Activated T-cell treated with anti-CD3 and anti-CD28 coated beads, Interleukin-2, amount 50 U/mL, for 4 hours (primary cell): ENCODE data around the gene PLXNA3. TPM values are rescaled to one million over a fixed set of nuclear protein-coding genes. Genes with fewer than 3 reads are reported as not detected.

Source experiments
- ATAC-seq, 2 donors: fragments of 200-7000 bp; cut with Tn5 transposase; one replicate each; pipeline ENCODE4 v1.10.0; 2021
- DNase-seq: peaks from one replicate; pipeline ENCODE4 v3.0.0-alpha.2; 2020
- H3K27me3 Mint-ChIP-seq: one replicate; pipeline ENCODE4 v1.8.0; 2021; ENCODE audit warnings: low read depth, mixed read lengths
- H3K36me3 Mint-ChIP-seq: one replicate; pipeline ENCODE4 v1.8.0; 2022; ENCODE audit warnings: mixed read lengths; ENCODE audit not compliant: insufficient read depth
- H3K4me1 Mint-ChIP-seq: one replicate; pipeline ENCODE4 v1.8.0; 2021; ENCODE audit warnings: low read depth, mixed read lengths
- H3K4me3 Mint-ChIP-seq: one replicate; pipeline ENCODE4 v1.8.0; 2021; ENCODE audit warnings: mild to moderate bottlenecking, moderate library complexity, mixed read lengths
- H3K9me3 Mint-ChIP-seq: one replicate; pipeline ENCODE4 v1.8.0; 2021; ENCODE audit warnings: mixed read lengths
- total RNA-seq, 3 donors: library from RNA; stranded (reverse); gene quantifications; one replicate each; pipeline ENCODE4 v1.2.1, GENCODE V29; 2021

The PLXNA3 gene
- total RNA-seq, 3 donors from 2014 or later, result 26.6 to 33.8 (median 27.6) TPM

DNA sequence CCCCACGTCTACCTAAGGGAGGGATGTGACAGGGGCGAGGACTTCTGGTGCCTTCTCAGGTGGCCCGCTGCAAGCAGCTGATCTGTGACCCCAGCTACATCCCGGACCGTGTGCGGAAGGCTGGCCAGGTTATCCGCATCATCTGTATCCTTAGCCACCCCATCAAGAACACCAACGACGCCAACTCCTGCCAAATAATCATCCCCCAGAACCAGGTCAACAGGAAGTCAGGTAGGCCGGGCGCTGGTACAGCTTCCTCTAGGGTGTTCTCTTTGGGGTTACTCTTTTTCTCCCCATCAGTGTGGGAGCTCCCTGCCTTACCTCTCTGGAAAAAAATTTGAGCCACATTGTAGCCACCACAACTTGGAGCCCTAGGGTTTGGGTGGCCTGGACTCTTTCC is 16.5 kb upstream of the PLXNA3 start:
- H3K9me3 Mint-ChIP-seq, result no peaks in the 10 kb centered on the region

DNA sequence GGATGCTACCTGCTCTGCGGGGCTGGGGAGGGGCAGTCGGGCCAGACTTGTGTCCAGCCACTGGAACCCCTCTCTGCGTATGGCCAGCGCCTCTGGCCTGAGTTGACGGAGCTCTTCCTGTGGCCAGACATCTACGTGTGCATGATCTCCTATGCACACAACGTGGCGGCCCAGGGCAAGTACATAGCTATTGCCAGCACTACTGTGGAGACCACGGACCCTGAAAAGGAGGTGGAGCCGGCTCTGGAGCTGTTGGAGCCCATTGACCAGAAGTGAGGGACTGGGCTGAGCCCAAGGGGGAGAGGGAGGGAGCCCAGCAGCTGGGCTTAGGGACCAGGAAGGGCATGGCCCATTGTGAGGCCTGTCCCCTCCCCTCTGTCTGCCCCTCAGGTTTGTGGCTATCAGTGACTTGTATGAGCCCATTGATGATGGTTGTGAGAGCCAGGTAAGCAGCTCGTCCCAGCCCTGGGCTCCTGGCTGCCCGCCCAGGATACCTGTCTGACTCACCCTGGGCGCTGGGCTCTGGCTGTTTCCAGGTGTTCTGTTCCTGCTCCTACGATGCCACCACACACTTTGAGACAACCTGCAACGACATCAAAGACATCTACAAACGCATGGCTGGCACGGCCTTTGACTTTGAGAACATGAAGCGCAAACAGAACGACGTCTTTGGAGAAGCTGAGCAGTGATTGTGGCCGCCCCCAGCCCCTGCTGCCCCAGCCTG is 15.9 kb upstream of the PLXNA3 start:
- no peak for DNase-seq
- ATAC-seq, result no peak
- Mint-ChIP-seq H3K4me1 (peaks cover 24% of the 10 kb centered on the region), H3K9me3 (no peaks in the 10 kb centered on the region), H3K36me3 (peaks cover 3% of the 10 kb centered on the region), H3K4me3 (no peak overlapping the region), H3K27me3 (no peaks in the 10 kb centered on the region)

More for the DNA sequence above, 16.5 kb upstream of the PLXNA3 start:
- Mint-ChIP-seq H3K27me3 (no peaks in the 10 kb centered on the region), H3K36me3 (no peaks in the 10 kb centered on the region), H3K4me3 (no peak overlapping the region), H3K4me1 (peaks cover 24% of the 10 kb centered on the region)
- ATAC-seq (no peak), DNase-seq (no peak)

DNA sequence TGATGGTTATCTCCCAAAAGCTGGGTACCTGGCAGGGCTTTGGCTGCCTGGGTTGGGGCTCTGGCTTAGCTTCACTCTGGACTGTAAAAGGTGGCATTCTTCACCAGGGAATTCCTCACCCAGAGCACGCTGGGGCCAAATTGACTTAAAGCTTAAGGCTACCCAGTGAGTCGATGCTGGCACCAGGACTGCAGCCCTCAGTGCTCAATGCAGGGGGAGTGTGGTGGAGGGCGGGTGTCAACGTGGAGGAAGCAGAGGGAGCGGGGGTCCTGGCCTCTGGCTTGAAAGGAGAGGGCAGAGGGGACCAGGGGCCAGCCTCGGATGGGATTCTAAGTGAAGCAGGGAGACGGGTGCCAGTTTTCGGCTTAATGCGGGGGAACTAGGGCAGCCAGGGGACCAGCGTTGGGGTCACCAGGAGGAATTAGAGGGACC is 14.6 kb upstream of the PLXNA3 start:
- Mint-ChIP-seq H3K9me3 (no peaks in the 10 kb centered on the region), H3K4me1 (peaks cover 20% of the 10 kb centered on the region), H3K27me3 (no peaks in the 10 kb centered on the region), H3K4me3 (peak overlapping the region; percentile 70), H3K36me3 (peaks cover 5% of the 10 kb centered on the region)
- DNase-seq (no peak), ATAC-seq (peak in 1 of 2 donors; percentile 7)

DNA sequence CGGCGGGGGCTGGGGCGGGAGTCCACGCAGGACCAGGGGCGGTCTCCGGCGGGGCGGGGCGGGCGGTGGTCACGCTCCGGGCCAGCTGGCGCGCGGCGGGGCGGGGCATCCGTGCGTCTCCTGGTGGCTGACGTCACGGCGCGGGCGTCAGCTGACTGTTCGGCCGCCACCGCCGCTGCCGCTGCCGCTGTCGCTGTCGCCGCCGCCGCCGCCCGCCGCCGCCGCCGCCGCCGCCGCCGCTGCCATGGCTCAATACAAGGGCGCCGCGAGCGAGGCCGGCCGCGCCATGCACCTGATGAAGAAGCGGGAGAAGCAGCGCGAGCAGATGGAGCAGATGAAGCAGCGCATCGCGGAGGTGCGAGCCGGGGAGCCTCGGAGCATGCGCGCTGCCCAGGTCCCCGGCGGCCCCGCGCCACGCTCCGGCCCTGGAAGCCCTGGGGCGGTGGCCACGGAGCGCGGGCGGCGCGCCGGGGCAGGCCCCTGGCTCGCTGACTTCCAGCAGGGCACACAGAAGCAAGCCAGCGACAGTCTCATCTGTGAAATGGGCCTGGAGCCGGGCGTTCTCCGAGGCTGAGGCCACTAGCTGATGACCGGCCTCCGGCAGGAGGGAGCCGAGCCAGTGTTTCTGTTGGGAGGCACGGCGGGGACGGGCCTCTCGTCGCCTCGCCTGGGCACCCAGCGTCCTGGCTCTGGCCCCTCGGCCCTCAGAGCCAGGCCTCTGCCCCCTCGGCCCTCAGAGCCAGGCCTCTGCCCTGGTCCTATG is 13.9 kb upstream of the PLXNA3 start, which contains the start of gene FAM50A:
Gene FAM50A (plus strand): TSS at position 150 of the 763 bp plus-strand sequence. CDS start 95 bp downstream, at position 245.
- H3K27me3 Mint-ChIP-seq, result no peaks in the 10 kb centered on the region
- peaks cover 17% of the 10 kb centered on the region for H3K4me1 Mint-ChIP-seq
- no peaks in the 10 kb centered on the region for H3K9me3 Mint-ChIP-seq
- ATAC-seq (peak; percentile 88 to 89), DNase-seq (peak; percentile 56)
- H3K4me3 Mint-ChIP-seq, result peak within 1 kb of the TSS; percentile 70
- H3K36me3 Mint-ChIP-seq, result peaks cover 5% of the 10 kb centered on the region

DNA sequence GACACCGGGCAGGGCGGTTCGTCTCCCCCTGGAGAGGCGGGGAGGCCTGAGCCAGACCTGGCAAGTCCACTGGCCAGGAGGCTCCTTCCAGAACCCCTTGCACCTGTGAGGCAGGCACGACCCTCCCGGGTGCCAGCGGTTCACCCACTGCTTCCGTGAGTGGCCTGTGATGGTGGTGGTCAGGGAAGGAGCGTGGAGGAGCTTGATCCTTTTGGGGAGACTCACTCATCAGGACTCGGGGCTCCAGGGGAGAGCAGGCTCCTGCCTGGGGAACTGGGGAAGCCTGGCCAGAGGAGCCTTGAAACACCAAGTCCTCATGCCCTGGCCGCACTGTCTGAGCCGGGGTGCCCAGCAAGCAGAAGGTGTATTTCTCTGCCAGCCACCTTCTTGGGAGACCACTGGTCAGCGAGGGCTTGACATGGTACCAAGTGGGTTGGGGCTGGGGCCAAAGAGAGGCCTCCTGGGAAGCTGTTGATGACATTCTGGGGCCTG is 13.3 kb upstream of the PLXNA3 start:
- DNase-seq (no peak), ATAC-seq (no peak)
- no peaks in the 10 kb centered on the region for H3K9me3 Mint-ChIP-seq
- H3K27me3 Mint-ChIP-seq, result no peaks in the 10 kb centered on the region
- peak overlapping the region; percentile 61 for H3K4me3 Mint-ChIP-seq
- H3K36me3 Mint-ChIP-seq, result peaks cover 6% of the 10 kb centered on the region
- H3K4me1 Mint-ChIP-seq, result peaks cover 17% of the 10 kb centered on the region

DNA sequence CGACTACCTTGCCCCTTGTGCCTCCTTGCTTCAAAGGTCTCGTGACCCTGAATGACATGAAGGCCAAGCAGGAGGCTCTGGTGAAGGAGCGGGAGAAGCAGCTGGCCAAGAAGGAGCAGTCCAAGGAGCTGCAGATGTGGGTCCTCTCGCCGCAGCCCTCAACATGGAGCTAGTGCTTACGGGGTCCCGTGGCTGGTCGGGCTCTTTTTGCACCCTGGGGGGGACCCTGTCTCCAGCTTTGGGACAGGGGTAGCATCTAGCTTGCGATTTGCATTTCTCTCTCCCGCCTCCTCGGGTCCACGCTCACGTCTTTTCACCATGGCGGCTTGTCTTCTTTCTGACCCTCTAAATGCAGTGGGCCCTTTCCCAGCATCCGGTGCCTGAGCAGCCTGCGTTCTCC is 12.3 kb upstream of the PLXNA3 start:
- no peaks in the 10 kb centered on the region for H3K9me3 Mint-ChIP-seq
- H3K4me3 Mint-ChIP-seq, result no peak overlapping the region
- no peaks in the 10 kb centered on the region for H3K27me3 Mint-ChIP-seq
- ATAC-seq, result no peak
- peaks cover 7% of the 10 kb centered on the region for H3K36me3 Mint-ChIP-seq
- peaks cover 14% of the 10 kb centered on the region for H3K4me1 Mint-ChIP-seq
- DNase-seq, result no peak

DNA sequence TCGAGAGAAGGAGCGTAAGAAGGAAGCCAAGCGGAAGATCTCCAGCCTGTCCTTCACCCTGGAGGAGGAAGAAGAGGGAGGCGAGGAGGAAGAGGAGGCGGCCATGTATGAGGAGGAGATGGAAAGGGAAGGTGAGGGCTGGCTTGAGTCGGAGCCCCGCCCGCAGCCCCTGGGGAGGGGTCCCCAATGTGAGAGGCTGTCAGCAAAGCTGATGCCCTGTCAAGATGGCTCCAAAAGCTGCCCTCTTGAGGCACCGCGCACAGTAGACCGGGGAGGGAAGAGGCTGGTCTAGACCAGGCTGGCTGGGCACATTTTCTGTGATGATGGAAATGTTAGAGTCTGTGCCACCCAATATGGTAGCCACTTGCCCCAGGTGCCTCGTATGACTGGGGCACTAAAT is 11.7 kb upstream of the PLXNA3 start:
- no peaks in the 10 kb centered on the region for H3K9me3 Mint-ChIP-seq
- H3K36me3 Mint-ChIP-seq, result peaks cover 7% of the 10 kb centered on the region
- no peaks in the 10 kb centered on the region for H3K27me3 Mint-ChIP-seq
- H3K4me1 Mint-ChIP-seq, result peaks cover 10% of the 10 kb centered on the region
- peak overlapping the region; percentile 38 for H3K4me3 Mint-ChIP-seq
- no peak for ATAC-seq
- no peak for DNase-seq

DNA sequence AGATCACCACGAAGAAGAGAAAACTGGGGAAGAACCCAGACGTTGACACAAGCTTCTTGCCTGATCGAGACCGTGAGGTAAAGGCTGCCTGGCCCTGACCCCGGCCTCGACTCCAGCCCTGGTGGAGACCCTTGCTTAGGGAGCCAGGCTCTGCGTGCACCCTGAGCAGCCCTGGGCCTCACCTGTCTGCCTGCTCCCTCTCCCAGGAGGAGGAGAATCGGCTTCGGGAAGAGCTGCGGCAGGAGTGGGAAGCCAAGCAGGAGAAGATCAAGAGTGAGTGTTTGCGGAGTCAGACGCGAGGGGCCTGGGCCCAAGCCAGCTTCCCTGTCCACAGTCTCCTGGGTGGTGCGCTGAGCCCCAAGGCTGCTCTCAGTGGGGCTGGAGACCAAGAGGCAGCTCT is 9.6 kb upstream of the PLXNA3 start:
- H3K4me1 Mint-ChIP-seq, result peaks cover 1% of the 10 kb centered on the region
- no peaks in the 10 kb centered on the region for H3K27me3 Mint-ChIP-seq
- no peak overlapping the region for H3K4me3 Mint-ChIP-seq
- no peaks in the 10 kb centered on the region for H3K9me3 Mint-ChIP-seq
- ATAC-seq, result no peak
- no peak for DNase-seq
- peaks cover 7% of the 10 kb centered on the region for H3K36me3 Mint-ChIP-seq

DNA sequence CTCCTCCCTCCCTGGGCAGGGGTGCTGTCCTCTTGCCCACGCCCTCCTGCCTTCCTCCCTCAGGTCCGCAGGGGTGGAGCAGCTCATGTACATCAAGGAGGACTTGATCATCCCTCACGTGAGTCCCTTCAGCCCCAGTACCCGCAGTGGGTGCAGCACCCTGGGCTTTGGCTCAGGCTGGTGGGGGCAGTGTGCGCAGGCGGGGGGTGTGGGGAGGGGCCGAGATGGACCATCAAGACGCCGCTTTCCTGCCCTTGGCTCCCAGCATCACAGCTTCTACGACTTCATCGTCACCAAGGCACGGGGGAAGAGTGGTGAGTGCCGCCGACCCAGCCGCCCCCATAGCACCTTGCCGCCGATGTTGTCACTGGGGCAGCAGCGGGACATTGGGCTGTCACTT is 8.5 kb upstream of the PLXNA3 start:
- DNase-seq (no peak), ATAC-seq (no peak)
- H3K4me1 Mint-ChIP-seq, result no peaks in the 10 kb centered on the region
- no peak overlapping the region for H3K4me3 Mint-ChIP-seq
- peaks cover 7% of the 10 kb centered on the region for H3K36me3 Mint-ChIP-seq
- H3K27me3 Mint-ChIP-seq, result no peaks in the 10 kb centered on the region
- H3K9me3 Mint-ChIP-seq, result no peaks in the 10 kb centered on the region

DNA sequence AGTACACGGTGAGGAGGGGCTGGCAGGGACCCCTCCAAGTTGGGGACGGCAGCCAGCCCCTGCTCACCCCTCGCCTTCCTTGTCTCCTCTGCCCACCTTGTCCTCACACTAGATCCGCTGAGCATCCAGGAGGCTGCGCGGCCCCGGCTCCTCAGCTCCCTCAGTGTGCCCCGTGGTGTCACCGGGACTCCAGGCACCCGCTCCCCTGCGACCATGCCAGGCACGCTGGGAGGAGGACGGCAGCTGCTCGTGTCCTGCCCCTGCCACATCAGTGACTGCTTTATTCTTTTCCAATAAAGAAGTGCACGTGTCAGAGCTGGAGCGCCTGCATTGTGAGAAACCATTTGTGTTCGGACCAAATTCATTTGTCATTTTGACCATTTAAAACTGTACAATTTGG is 7.8 kb upstream of the PLXNA3 start:
- no peak overlapping the region for H3K4me3 Mint-ChIP-seq
- no peaks in the 10 kb centered on the region for H3K27me3 Mint-ChIP-seq
- H3K4me1 Mint-ChIP-seq, result no peaks in the 10 kb centered on the region
- no peak for ATAC-seq
- H3K9me3 Mint-ChIP-seq, result no peaks in the 10 kb centered on the region
- H3K36me3 Mint-ChIP-seq, result peaks cover 7% of the 10 kb centered on the region
- DNase-seq, result no peak

DNA sequence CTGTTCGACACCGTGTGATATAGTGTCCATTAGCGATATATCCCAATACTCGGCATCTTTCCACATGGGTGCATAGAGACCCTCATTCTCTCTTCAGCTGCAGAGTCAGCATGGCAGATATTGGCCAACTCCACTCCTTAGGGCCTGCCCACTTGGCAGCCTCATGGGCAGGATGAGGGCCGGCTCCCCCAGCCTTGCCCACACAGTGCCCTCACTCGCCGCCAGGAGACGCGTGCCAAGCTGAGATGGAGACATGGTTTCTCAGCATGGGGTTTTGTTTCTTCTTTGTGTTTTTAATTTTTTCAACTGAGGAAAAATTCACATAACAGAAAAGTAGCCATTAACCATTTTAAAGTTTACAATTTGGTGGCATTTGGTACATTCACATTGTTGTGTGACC is 5.3 kb upstream of the PLXNA3 start:
- no peak for DNase-seq
- peaks cover 2% of the 10 kb centered on the region for H3K36me3 Mint-ChIP-seq
- no peaks in the 10 kb centered on the region for H3K27me3 Mint-ChIP-seq
- H3K4me3 Mint-ChIP-seq, result no peak overlapping the region
- peaks cover 3% of the 10 kb centered on the region for H3K4me1 Mint-ChIP-seq
- ATAC-seq, result no peak
- no peaks in the 10 kb centered on the region for H3K9me3 Mint-ChIP-seq

DNA sequence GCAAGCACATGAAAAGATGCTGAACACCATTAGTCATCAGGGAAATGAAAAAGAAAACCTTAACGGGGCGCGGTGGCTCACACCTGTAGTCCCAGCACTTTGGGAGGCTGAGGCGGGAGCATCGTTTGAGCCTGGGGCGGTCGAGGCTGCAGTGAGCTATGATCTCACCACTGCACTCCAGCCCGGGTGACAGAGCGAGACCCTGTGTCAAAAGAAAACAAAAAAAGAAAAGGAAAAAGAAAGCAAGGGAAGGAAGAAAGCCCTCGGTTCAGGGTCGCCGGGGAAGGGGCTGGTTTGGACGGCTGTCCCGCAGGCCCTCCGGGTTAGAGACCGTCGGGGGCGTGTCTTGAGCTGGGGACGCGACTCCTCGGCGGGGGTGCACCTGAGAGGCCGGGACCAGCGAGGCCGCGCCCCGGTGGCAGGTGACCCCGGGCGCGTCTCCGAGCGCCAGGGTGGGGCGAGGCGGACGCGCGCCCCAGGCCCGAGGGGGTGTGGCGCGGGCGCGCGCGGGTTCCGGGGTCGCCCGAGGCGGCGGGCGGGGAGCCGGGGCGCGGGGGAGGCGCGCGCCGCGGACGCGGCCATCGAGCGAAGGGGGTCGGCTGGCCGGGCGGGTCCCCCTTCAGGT is 478 bp upstream of the PLXNA3 start:
- peaks cover 10% of the 10 kb centered on the region for H3K4me1 Mint-ChIP-seq
- peak overlapping the region; percentile 92 for H3K4me3 Mint-ChIP-seq
- H3K9me3 Mint-ChIP-seq, result no peaks in the 10 kb centered on the region
- DNase-seq, result peak; percentile 42
- no peaks in the 10 kb centered on the region for H3K27me3 Mint-ChIP-seq
- ATAC-seq, result peak; percentile 56 to 57
- H3K36me3 Mint-ChIP-seq, result no peaks in the 10 kb centered on the region

DNA sequence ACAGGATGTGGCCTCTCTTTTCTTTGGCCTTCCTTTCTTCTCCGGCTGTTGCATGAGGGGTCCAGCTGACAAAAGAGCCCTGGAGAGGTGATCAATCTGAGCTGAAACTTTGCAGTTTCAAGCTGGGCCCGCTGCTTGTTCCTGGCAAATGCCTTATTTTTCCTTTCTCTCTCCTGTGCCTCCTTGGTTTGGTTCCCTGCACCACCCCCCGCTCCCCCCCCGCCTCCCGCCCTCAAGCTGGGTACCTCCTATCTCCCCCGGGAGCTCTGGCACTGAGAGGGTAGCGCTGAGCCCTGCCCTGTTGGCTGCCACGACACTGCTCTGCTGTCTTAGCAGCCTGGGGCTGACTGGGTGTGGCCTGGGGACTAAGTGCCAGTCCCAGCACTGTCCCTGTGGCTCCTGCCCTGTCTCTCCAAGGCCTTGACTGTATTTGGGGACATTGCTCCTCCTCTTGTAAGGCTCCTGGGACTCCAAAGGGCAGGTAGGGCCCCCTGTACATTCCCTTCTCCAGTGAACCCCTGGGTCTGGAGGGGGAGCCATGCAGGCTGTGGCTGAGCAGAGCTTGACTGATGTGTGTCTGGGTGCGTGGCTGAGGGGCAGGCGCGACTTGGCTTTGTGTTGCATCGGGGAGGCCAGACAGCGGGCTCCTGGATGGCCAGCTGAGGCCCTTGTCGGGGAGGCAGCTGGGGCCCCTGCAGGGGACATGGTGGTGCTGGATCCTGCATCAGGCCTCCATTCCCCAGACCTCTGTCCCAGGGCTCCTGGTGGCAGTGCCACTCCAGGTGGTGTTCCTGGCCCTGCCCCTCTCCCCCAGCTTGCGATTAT is 1.1 kb downstream of the PLXNA3 start:
- DNase-seq (no peak), ATAC-seq (peak; percentile 48 to 51)
- no peaks in the 10 kb centered on the region for H3K9me3 Mint-ChIP-seq
- H3K4me1 Mint-ChIP-seq, result peaks cover 10% of the 10 kb centered on the region
- H3K4me3 Mint-ChIP-seq, result peak overlapping the region; percentile 82
- H3K27me3 Mint-ChIP-seq, result no peaks in the 10 kb centered on the region
- no peaks in the 10 kb centered on the region for H3K36me3 Mint-ChIP-seq

DNA sequence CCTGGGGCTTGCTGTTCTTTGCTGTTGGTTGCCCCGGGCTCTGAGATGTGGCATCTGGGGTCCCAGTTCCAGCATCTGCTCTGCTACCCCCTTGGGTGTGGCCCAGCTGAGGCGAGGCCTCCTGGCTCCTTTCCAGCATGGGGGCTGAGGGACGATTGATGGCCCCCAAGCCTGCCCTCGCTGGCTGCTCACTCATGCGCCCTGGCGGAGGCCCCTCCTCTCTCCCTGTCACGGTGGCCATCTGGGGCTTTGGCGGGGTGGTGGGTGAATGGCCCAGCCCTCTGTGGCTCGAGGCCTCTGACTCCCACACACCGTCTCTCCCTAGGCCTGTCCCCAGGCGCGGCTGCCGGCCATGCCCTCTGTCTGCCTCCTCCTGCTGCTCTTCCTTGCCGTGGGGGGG is 1.8 kb downstream of the PLXNA3 start:
- Mint-ChIP-seq H3K36me3 (no peaks in the 10 kb centered on the region), H3K4me1 (peaks cover 10% of the 10 kb centered on the region), H3K9me3 (no peaks in the 10 kb centered on the region), H3K27me3 (no peaks in the 10 kb centered on the region), H3K4me3 (peak overlapping the region; percentile 31)
- no peak for DNase-seq
- no peak for ATAC-seq
